ENCODE data around the gene ENSA.
"Not testable (repeated sequence)": the region's sequence is repeated elsewhere in the genome, so short reads cannot be mapped to it uniquely, and the experiment has no call there.

The ENSA gene

DNA sequence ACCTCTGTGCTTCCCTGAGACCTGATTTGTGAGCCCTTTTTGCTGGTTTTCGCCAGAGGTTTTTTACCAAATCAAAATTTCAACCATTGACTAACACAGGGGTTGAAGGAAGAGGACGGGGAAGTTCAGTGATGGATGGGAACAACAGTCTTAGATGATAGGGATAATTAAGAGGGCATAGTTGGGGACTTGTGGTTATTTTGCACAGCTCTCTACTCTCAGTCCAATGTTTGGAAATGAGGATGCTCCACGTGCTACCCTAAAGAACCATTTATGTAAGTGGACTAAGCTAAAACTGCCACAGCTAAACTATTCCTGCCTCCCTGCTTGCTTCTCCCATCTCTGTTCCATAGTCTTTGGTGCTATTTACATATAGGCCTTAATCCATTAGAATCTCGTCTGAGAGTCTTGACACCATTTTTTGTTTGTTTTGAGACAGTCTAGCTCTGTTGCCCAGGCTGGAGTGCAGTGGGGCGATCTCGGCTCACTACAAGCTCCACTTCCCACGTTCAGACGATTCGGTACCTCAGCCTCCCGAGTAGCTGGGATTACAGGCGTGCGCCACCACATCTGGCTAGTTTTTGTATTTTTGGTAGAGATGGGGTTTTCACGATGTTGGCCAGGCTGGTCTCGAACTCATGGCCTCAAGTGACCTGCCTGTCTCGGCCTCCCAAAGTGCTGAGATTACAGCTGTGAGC, 49.3 kb downstream of the ENSA start:
- DNase-seq, result no peak

DNA sequence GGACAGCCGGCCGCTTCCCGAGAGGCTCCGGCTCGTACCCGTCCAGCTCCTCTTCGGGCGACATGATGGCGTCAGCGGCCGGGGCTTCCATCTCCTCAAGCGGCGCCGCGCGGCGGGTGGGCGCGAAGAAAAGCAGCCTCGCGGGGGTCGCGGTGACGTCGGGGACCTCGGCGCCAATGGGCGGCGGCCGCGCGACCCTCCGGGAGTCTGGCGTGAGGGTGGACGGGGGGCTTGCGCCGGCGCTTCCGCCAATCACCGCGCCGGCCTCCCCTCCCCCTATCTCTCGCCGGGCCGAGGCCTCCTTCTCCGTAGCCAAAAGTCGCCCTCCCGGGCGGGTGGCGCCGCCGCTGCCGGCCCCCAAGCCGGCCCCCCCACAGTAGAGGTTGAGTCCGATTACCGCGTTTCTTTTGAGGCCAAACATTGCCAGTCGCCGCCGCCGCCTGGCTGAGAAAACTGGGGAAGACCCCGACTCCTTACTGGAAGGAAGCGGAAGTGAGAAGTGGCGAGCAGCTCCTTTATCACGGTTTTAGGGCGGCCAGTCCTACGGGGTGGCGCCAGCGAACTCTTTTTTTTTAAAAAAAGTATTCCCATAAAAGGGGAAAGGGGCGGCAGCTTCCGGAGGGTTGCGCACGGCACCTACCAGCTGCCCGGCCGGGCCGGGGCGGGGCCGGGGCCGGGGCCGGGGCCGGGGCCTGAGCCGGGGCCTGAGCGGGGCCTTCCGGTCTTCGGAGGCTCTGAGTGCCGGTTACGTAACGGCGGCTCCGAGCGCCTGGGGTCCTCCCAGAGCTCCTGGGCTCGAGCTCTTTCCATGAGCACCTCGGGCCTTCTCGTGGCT, 50.1 kb downstream of the ENSA start, which contains the start of gene MCL1:
MCL1 (minus strand) TSS at position 501 of the 835 bp plus-strand sequence; CDS start at position 421, 80 bp downstream.
- DNase-seq, result peak; percentile 57

GRCh38 chr1:150578272-150579109, 50.9 kb downstream of the ENSA start:
- peak; percentile 36 for DNase-seq

DNA sequence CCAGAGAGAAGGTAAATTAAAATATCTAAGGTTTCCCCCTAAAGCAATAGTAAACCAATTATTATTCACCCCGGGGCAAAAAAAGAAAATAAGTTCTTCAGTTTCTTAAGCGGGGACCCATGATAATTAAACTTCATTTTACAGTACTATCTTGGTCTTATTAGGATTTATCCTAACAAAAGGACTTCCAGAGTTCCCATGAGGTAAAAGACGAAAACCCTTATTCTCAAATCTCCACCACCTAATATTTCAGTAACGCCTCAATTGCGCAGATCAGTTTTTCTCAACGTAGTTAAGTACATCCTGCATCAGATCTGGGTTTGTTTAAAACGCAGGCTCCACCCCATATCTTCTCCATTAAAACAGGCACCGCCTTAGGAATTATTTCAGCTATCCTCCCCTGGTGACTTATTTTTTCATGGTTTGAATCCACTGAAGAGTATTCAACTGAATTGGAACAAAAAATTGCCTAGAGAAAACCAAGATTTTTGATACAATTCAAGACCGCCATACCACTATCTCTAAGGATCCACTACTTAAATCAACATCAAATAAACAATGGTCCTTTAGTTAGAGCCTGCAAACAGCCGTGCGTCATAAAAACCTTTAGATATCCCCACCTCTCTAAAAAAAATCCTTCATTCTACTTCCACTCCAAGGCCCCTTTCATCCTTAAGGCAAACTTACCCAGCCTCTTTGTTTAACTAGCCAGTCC, 51.7 kb downstream of the ENSA start:
- peak; percentile 24 for DNase-seq

- no peak for DNase-seq
Measured at GRCh38 chr1:150576794-150577556, 52.4 kb downstream of the ENSA start.

DNA sequence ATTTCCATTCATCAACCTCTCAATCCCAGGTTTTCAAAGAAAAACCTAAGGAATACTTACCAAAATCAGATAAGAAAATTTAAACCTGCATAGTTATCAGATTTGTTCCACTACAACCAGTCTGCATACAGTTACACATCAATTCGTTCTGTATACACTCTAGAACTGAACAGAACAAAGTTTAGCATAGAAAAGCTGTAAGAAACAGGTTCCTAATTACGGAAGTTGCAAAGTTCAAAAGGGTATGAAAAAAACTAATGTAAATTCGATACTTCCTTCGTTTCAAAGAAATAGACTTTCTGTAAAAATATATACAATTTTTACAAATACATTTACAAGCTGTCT, 53.1 kb downstream of the ENSA start:
- DNase-seq, result no peak

DNA sequence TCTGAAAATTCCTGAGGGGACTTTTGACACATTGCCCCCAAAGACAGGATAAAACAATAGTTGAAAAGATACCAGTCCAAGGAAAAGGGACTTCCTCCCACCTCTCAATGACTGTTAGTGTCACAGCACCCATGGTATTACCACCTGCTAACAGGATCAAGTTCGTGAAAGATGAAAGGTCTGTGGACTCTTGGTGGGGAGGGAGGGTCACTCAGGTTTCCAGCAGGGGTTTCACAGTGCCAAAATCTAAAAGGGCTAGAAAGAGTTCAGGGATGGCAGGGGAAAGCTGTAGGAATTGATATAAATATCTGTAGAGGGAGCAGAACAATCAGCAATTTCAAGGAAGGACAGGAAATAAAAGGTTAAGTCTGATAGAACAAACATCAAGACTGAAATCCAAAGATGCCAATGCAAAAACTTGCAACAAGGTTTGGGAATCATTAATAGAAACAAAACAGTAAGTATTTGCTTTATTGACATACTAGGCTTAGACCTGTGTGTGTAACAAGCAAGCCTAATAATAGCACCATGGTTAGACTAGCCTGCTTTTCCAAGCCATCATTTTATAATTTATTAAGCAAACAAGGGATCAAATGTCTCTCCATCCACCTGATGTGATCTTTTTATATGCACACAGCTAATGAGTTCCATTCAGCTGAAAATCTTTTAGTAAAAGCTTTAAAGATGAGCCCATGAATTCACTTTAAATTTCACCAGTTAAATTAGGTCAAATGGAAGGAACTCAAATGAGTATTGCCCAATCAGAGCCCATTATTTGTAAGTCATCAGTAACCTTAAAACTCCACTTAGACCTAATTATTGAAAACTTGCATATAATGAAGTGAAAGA, 53.7 kb downstream of the ENSA start:
- no peak for DNase-seq

GRCh38 chr1:150575072-150575489, 54.3 kb downstream of the ENSA start:
- DNase-seq, result no peak

GRCh38 chr1:150574260-150575071, 54.9 kb downstream of the ENSA start:
- DNase-seq, result no peak

- DNase-seq, result not testable (repeated sequence)
Measured at GRCh38 chr1:150573648-150574071, 55.8 kb downstream of the ENSA start.

- no peak for DNase-seq
Measured at GRCh38 chr1:150572918-150573647, 56.3 kb downstream of the ENSA start.

All from NCI-H2029 treated with DMSO at 0.1 percent for 48 hours (cell line).